ENCODE data around the gene COL4A6. TPM values are rescaled to one million over a fixed set of nuclear protein-coding genes. Genes with fewer than 3 reads are reported as not detected.

The COL4A6 gene
- total and polyA plus RNA-seq, 10 of the 15 experiments (the other 5 are each of a cell fraction or from before 2014, with no cell fraction given): 0.02 to 0.56 (median 0.05) TPM; not detected in 3

DNA sequence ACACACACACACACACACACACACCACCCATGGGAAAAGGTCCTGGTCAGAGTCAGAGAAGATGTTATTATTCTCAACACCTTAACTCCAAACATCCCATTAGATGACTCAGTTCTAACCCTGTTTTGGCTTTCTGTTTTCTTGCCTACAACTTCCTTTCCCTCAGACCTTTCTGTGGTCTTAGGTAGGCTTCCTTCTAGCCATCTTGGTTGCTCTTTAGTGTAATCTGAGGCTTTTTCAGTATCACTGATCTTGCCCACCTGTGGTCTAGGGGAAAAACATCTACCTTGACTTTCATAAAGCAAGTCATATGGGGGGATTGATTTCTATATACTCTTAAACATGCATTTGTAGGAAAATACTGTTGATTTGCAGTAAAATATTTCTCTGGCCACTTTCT, 289.7 kb downstream of the COL4A6 start:
- Histone ChIP-seq H3K4me2 (ENCODE audit: control insufficient read depth, insufficient read depth) (no peak overlapping the region), H3K36me3 (ENCODE audit: control insufficient read depth in 2 of 2, insufficient read depth in 2 of 2, low read length in 1 of 2) (no peaks in the 10 kb centered on the region), H3K4me1 (ENCODE audit: control insufficient read depth, insufficient read depth, low read length) (no peaks in the 10 kb centered on the region), H3K79me2 (ENCODE audit: control insufficient read depth, insufficient read depth, low read length) (no peaks in the 10 kb centered on the region), H4K20me1 (ENCODE audit: control insufficient read depth, insufficient read depth) (no peaks in the 10 kb centered on the region; the same call in 1 of the 2 replicates), H3K9ac (ENCODE audit: control insufficient read depth, insufficient read depth, low read length) (no peak overlapping the region), H2AFZ (ENCODE audit: control insufficient read depth, low read depth, low read length) (no peak overlapping the region), H3K4me3 (no peak overlapping the region), H3K9me3 (replicated peaks; ENCODE audit: control insufficient read depth, insufficient read depth, low read length) (no peaks in the 10 kb centered on the region), H3K27ac (ENCODE audit: control insufficient read depth, insufficient read depth) (no peak overlapping the region), H3K27me3 (replicated peaks in 1 of 2; ENCODE audit: control insufficient read depth in 2 of 2, insufficient read depth in 2 of 2, low read length in 1 of 2) (no peaks in the 10 kb centered on the region)
- ChIA-PET SMC1A (ENCODE audit: uncharacterized antibody, unreplicated experiment) (interaction anchor here (0.6 kb wide), 1 partner anchor 84 kb away, joined by 4 read pairs; no protein-coding TSS in a partner anchor), RAD21 (ENCODE audit: unreplicated experiment) (no interaction called here), POLR2A (no interaction called here), CTCF (no interaction called here)
- ATAC-seq (peak; percentile 45; the same call in 2 of the 3 replicates), FAIRE-seq (no peak), DNase-seq (ENCODE audit: low read depth, low spot score) (peak; percentile 4)
- in situ Hi-C loops (cut with MboI): no loop called here
- intact Hi-C loops (cut with micrococcal nuclease; ENCODE audit: unreplicated experiment): no loop called here
- no TSS peak for BruUV-seq (replicated peaks)
- TF ChIP-seq NBN (IDR thresholded peaks at IDR 0.05): no peak
- TF ChIP-seq NFIC (IDR thresholded peaks at IDR 0.05; ENCODE audit: low read depth, low read length): peak; percentile 41; the same call in 1 of the 2 replicates
- TF ChIP-seq RUNX3 (IDR thresholded peaks at IDR 0.05; ENCODE audit: low read length): peak; percentile 67
- TF ChIP-seq JUNB (IDR thresholded peaks at IDR 0.05): peak; percentile 26; the same call in 1 of the 2 replicates
- no peak for TF ChIP-seq ATF2 (IDR thresholded peaks at IDR 0.05; ENCODE audit: low read length)
- peak in 1 of 2 experiments; percentile 31; a peak in 1 of 4 replicates for TF ChIP-seq IKZF2 (IDR thresholded peaks at IDR 0.05)
